ENCODE measurements around the gene FRMPD2. TPM values are rescaled to one million over a fixed set of nuclear protein-coding genes. Genes with fewer than 3 reads are reported as not detected.
A peak's percentile ranks its signal among the peaks of the same experiment; 100 is the strongest.

FRMPD2 gene
- total RNA-seq, 2 experiments from 2014 or later: not detected

DNA sequence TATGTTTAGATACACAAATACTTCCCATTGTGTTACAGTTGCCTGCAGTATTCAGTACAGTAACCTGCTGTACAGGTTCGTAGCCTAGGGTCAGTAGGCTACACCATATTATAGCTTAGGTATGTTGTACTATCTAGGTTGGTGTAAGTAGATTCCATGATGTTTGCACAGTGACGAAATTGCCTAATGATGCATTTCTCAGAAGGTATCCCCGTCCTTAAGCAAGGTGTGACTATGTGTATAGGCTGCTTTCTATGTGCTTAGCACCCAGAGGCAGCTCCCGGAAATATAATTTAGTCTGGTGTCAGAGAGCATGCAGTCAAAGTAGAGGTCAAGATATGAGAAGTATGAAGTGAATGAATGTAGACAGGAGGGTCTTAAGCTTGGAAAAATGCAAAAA is 41.7 kb upstream of the FRMPD2 start:
- no peaks in the 10 kb centered on the region for H3K36me3 Mint-ChIP-seq (ENCODE audit: low read depth)
- TF ChIP-seq CTCF (IDR thresholded peaks at IDR 0.05): no peak
- intact Hi-C loops (cut with DNase I, micrococcal nuclease): loop anchor here in 1 of 2 experiments (10.0 kb wide), 1 partner anchor 49 kb away; no protein-coding TSS in a partner anchor
- ChIA-PET CTCF (no interaction called here), POLR2A (no interaction called here)
- H3K4me1 Mint-ChIP-seq (ENCODE audit: low read depth): peaks cover 40% of the 10 kb centered on the region
- Histone ChIP-seq H3K4me3 (ENCODE audit: low read length) (no peak overlapping the region), H3K27ac (ENCODE audit: low read depth in 1 of 2, low read length in 2 of 2) (no peak overlapping the region), H3K9me3 (ENCODE audit: control insufficient read depth in 1 of 2, insufficient read depth in 1 of 2, low read length in 2 of 2) (no peaks in the 10 kb centered on the region), H3K4me1 (ENCODE audit: insufficient read depth, low read length) (peaks cover 11% of the 10 kb centered on the region), H3K36me3 (ENCODE audit: insufficient read depth, low read length) (no peaks in the 10 kb centered on the region), H3K27me3 (ENCODE audit: control insufficient read depth in 1 of 2, insufficient read depth in 2 of 2, low read length in 2 of 2) (no peaks in the 10 kb centered on the region)
- DNase-seq (no peak), ATAC-seq (ENCODE audit: poor library complexity) (no peak)
- H3K27ac Mint-ChIP-seq: no peak overlapping the region
- H3K4me3 Mint-ChIP-seq: no peak overlapping the region
- H3K9me3 Mint-ChIP-seq: no peaks in the 10 kb centered on the region
- H3K27me3 Mint-ChIP-seq: no peaks in the 10 kb centered on the region

DNA sequence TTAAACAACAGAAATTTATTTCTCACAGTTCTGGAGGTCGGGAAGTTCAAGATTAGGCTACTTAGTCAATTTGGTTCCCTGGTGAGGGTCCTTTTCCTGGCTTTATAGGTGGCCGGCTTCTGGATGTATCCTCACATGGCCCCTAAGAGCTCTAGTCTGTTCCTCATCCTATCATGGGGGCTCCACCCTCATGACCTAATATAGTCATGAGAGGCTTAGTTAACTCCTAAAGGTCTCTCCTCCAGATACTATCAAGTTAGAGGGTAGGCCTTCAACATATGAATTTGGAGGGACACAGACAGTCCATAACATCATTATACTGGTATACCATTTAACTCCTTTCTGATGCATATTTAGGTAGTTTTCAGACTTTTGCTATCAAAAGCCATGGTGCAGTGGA is 39.6 kb upstream of the FRMPD2 start:
- H3K27me3 Mint-ChIP-seq: no peaks in the 10 kb centered on the region
- Histone ChIP-seq H3K27me3 (ENCODE audit: control insufficient read depth in 1 of 2, insufficient read depth in 2 of 2, low read length in 2 of 2) (no peaks in the 10 kb centered on the region), H3K4me1 (ENCODE audit: insufficient read depth, low read length) (peaks cover 11% of the 10 kb centered on the region), H3K4me3 (ENCODE audit: low read length) (no peak overlapping the region), H3K9me3 (ENCODE audit: control insufficient read depth in 1 of 2, insufficient read depth in 1 of 2, low read length in 2 of 2) (no peaks in the 10 kb centered on the region), H3K27ac (ENCODE audit: low read depth in 1 of 2, low read length in 2 of 2) (no peak overlapping the region), H3K36me3 (ENCODE audit: insufficient read depth, low read length) (no peaks in the 10 kb centered on the region)
- H3K4me3 Mint-ChIP-seq: no peak overlapping the region
- POLR2A ChIA-PET: no interaction called here
- H3K4me1 Mint-ChIP-seq (ENCODE audit: low read depth): peaks cover 54% of the 10 kb centered on the region
- CTCF ChIA-PET: no interaction called here
- DNase-seq (no peak), ATAC-seq (ENCODE audit: poor library complexity) (no peak)
- TF ChIP-seq CTCF (IDR thresholded peaks at IDR 0.05): no peak
- H3K9me3 Mint-ChIP-seq: no peaks in the 10 kb centered on the region
- H3K27ac Mint-ChIP-seq: no peak overlapping the region
- intact Hi-C loops (cut with DNase I, micrococcal nuclease): loop anchor here in 1 of 2 experiments (10.0 kb wide), 1 partner anchor 51 kb away; no protein-coding TSS in a partner anchor
- no peaks in the 10 kb centered on the region for H3K36me3 Mint-ChIP-seq (ENCODE audit: low read depth)

GRCh38 chr10:48309711-48310226 is 35.3 kb upstream of the FRMPD2 start:
- Histone ChIP-seq H3K4me3 (ENCODE audit: low read length) (no peak overlapping the region), H3K9me3 (ENCODE audit: control insufficient read depth in 1 of 2, insufficient read depth in 1 of 2, low read length in 2 of 2) (no peaks in the 10 kb centered on the region), H3K27ac (ENCODE audit: low read depth in 1 of 2, low read length in 2 of 2) (no peak overlapping the region), H3K36me3 (ENCODE audit: insufficient read depth, low read length) (no peaks in the 10 kb centered on the region), H3K27me3 (ENCODE audit: control insufficient read depth in 1 of 2, insufficient read depth in 2 of 2, low read length in 2 of 2) (no peaks in the 10 kb centered on the region), H3K4me1 (ENCODE audit: insufficient read depth, low read length) (peaks cover 15% of the 10 kb centered on the region)
- CTCF ChIA-PET: interaction anchor here (1.0 to 1.2 kb wide), 3 partner anchors 12 to 347 kb away, joined by 3 to 6 read pairs (median 4); no protein-coding TSS in a partner anchor
- Mint-ChIP-seq H3K36me3 (ENCODE audit: low read depth) (no peaks in the 10 kb centered on the region), H3K4me3 (peak overlapping the region; percentile 25), H3K4me1 (ENCODE audit: low read depth) (peaks cover 66% of the 10 kb centered on the region), H3K27me3 (no peaks in the 10 kb centered on the region), H3K9me3 (no peaks in the 10 kb centered on the region), H3K27ac (peak overlapping the region; percentile 40)
- DNase-seq (peak in 3 of 14 experiments; percentile 19 to 45 (median 44)), ATAC-seq (ENCODE audit: poor library complexity) (no peak)
- peak; percentile 59 for TF ChIP-seq CTCF (IDR thresholded peaks at IDR 0.05)
- POLR2A ChIA-PET: interaction anchor here (0.6 to 0.8 kb wide), 2 partner anchors 12 to 346 kb away, joined by 3 read pairs; no protein-coding TSS in a partner anchor
- intact Hi-C loops (cut with DNase I, micrococcal nuclease): loop anchor here (5.0 to 10.0 kb wide), 4 partner anchors 55 to 1228 kb away; partner anchors contain the start of genes ERCC6 (in 1 of the 2) and ZNF488 (in 1 of the 2)

Measured in CD4-positive, alpha-beta T cell (primary cell).